ENCODE data around the gene SLA2.
"Not testable (repeated sequence)": the region's sequence is repeated elsewhere in the genome, so short reads cannot be mapped to it uniquely, and the experiment has no call there.

DNA sequence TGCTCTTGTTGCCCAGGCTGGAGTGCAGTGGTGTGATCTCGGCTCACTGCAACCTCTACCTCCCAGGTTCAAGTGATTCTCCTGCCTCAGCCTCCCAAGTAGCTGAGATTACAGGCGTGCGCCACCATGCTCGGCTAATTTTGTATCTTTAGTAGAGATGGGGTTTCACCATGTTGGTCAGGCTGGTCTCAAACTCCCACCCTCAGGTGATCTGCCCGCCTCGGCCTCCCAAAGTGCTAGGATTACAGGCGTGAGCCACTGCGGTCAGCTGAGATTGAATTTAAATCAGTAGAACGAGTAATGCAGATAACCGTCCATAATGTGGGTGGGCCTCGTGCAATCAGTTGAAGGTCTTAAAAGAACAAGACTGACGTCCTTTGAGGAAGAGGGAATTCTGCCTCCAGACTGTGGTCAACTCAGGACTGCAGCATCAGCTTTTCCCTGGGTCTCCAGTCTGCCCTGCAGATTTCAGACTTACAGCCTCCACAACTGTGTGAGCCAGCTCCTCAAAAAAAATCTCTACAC, 7.1 kb downstream of the SLA2 start:
- TF ChIP-seq, protein P1, sequence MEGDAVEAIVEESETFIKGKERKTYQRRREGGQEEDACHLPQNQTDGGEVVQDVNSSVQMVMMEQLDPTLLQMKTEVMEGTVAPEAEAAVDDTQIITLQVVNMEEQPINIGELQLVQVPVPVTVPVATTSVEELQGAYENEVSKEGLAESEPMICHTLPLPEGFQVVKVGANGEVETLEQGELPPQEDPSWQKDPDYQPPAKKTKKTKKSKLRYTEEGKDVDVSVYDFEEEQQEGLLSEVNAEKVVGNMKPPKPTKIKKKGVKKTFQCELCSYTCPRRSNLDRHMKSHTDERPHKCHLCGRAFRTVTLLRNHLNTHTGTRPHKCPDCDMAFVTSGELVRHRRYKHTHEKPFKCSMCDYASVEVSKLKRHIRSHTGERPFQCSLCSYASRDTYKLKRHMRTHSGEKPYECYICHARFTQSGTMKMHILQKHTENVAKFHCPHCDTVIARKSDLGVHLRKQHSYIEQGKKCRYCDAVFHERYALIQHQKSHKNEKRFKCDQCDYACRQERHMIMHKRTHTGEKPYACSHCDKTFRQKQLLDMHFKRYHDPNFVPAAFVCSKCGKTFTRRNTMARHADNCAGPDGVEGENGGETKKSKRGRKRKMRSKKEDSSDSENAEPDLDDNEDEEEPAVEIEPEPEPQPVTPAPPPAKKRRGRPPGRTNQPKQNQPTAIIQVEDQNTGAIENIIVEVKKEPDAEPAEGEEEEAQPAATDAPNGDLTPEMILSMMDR (IDR thresholded peaks at IDR 0.05; ENCODE audit: low read length): not testable (repeated sequence)
- TF ChIP-seq EZH2 (IDR thresholded peaks at IDR 0.05; ENCODE audit: borderline replicate concordance, low read length): not testable (repeated sequence)

All from OCI-LY1 (cell line).